ENCODE measurements around the gene DBT. TPM values are rescaled to one million over a fixed set of nuclear protein-coding genes. Genes with fewer than 3 reads are reported as not detected.
"Not testable (repeated sequence)": the region's sequence is repeated elsewhere in the genome, so short reads cannot be mapped to it uniquely, and the experiment has no call there.

The DBT gene
- 3.6 and 4.9 TPM in 2 replicates for total RNA-seq (2014; rRNA removed; shearing (Covaris generic))
- 3.8 and 4.4 TPM in 2 replicates for polyA plus RNA-seq (2015; cell fraction: cytosol; rRNA removed)
- 4.4 and 5.5 TPM in 2 replicates for polyA plus RNA-seq (2015; cell fraction: nucleus; rRNA removed)

GRCh38 chr1:100249537-100250257 is at the start of gene DBT:
TSS of gene DBT (minus strand) at chr1:100249834. CDS start at chr1:100249820, 14 bp downstream.
- in situ Hi-C loops (cut with HindIII; ENCODE audit: low pct_unique_long_range_greater_than_20kb, low sequenced_read_pairs), result no loop called here
- DNase-seq (ENCODE audit: low read depth, low spot score), result peak; percentile 95

- DNase-seq (ENCODE audit: low read depth, low spot score), result no peak
- in situ Hi-C loops (cut with HindIII; ENCODE audit: low pct_unique_long_range_greater_than_20kb, low sequenced_read_pairs), result no loop called here
These were observed 48.9 kb upstream of the DBT start for GRCh38 chr1:100298512-100298911.

GRCh38 chr1:100296997-100297396 is 47.4 kb upstream of the DBT start:
- in situ Hi-C loops (cut with HindIII; ENCODE audit: low pct_unique_long_range_greater_than_20kb, low sequenced_read_pairs); DNase-seq (ENCODE audit: low read depth, low spot score): not testable (repeated sequence)

- DNase-seq (ENCODE audit: low read depth, low spot score), result no peak
- in situ Hi-C loops (cut with HindIII; ENCODE audit: low pct_unique_long_range_greater_than_20kb, low sequenced_read_pairs), result no loop called here
These were observed 46.5 kb upstream of the DBT start for GRCh38 chr1:100296140-100296539.

- DNase-seq (ENCODE audit: low read depth, low spot score), result no peak
- in situ Hi-C loops (cut with HindIII; ENCODE audit: low pct_unique_long_range_greater_than_20kb, low sequenced_read_pairs), result no loop called here
These were observed 43.1 kb upstream of the DBT start for GRCh38 chr1:100292711-100293110.

GRCh38 chr1:100290291-100290690 is 40.7 kb upstream of the DBT start:
- in situ Hi-C loops (cut with HindIII; ENCODE audit: low pct_unique_long_range_greater_than_20kb, low sequenced_read_pairs), result no loop called here
- no peak for DNase-seq (ENCODE audit: low read depth, low spot score)

- in situ Hi-C loops (cut with HindIII; ENCODE audit: low pct_unique_long_range_greater_than_20kb, low sequenced_read_pairs), result no loop called here
- DNase-seq (ENCODE audit: low read depth, low spot score), result no peak
These were observed 37.5 kb upstream of the DBT start for GRCh38 chr1:100287162-100287561.

- no peak for DNase-seq (ENCODE audit: low read depth, low spot score)
- in situ Hi-C loops (cut with HindIII; ENCODE audit: low pct_unique_long_range_greater_than_20kb, low sequenced_read_pairs), result no loop called here
These were observed 35.0 kb upstream of the DBT start for GRCh38 chr1:100284591-100284990.

- DNase-seq (ENCODE audit: low read depth, low spot score), result no peak
- in situ Hi-C loops (cut with HindIII; ENCODE audit: low pct_unique_long_range_greater_than_20kb, low sequenced_read_pairs), result no loop called here
These were observed 30.5 kb upstream of the DBT start for GRCh38 chr1:100279954-100280682.

GRCh38 chr1:100279358-100279923 is 29.8 kb upstream of the DBT start:
- DNase-seq (ENCODE audit: low read depth, low spot score), result no peak
- in situ Hi-C loops (cut with HindIII; ENCODE audit: low pct_unique_long_range_greater_than_20kb, low sequenced_read_pairs), result no loop called here

GRCh38 chr1:100277866-100278265 is 28.2 kb upstream of the DBT start:
- DNase-seq (ENCODE audit: low read depth, low spot score), result peak; percentile 42
- in situ Hi-C loops (cut with HindIII; ENCODE audit: low pct_unique_long_range_greater_than_20kb, low sequenced_read_pairs), result no loop called here

GRCh38 chr1:100268202-100268601 is 18.6 kb upstream of the DBT start:
- in situ Hi-C loops (cut with HindIII; ENCODE audit: low pct_unique_long_range_greater_than_20kb, low sequenced_read_pairs), result no loop called here
- DNase-seq (ENCODE audit: low read depth, low spot score), result no peak

GRCh38 chr1:100267284-100267683 is 17.6 kb upstream of the DBT start:
- no peak for DNase-seq (ENCODE audit: low read depth, low spot score)
- in situ Hi-C loops (cut with HindIII; ENCODE audit: low pct_unique_long_range_greater_than_20kb, low sequenced_read_pairs), result no loop called here

GRCh38 chr1:100266741-100267140 is 17.1 kb upstream of the DBT start:
- DNase-seq (ENCODE audit: low read depth, low spot score), result no peak
- in situ Hi-C loops (cut with HindIII; ENCODE audit: low pct_unique_long_range_greater_than_20kb, low sequenced_read_pairs), result no loop called here

- in situ Hi-C loops (cut with HindIII; ENCODE audit: low pct_unique_long_range_greater_than_20kb, low sequenced_read_pairs), result no loop called here
- peak; percentile 93 for DNase-seq (ENCODE audit: low read depth, low spot score)
These were observed 16.5 kb upstream of the DBT start, which contains the start of gene RTCA for GRCh38 chr1:100265931-100266740. TSS of gene RTCA (plus strand) at chr1:100266216. CDS start at chr1:100266376, 160 bp downstream.

GRCh38 chr1:100265562-100265930 is 15.9 kb upstream of the DBT start:
- in situ Hi-C loops (cut with HindIII; ENCODE audit: low pct_unique_long_range_greater_than_20kb, low sequenced_read_pairs), result no loop called here
- no peak for DNase-seq (ENCODE audit: low read depth, low spot score)

GRCh38 chr1:100264081-100264480 is 14.4 kb upstream of the DBT start:
- DNase-seq (ENCODE audit: low read depth, low spot score); in situ Hi-C loops (cut with HindIII; ENCODE audit: low pct_unique_long_range_greater_than_20kb, low sequenced_read_pairs): not testable (repeated sequence)

GRCh38 chr1:100261686-100262085 is 12.1 kb upstream of the DBT start:
- DNase-seq (ENCODE audit: low read depth, low spot score), result no peak
- in situ Hi-C loops (cut with HindIII; ENCODE audit: low pct_unique_long_range_greater_than_20kb, low sequenced_read_pairs), result no loop called here

Data from SK-MEL-5 (cell line).